Fibroblast of lung (primary cell): ENCODE results near the gene TMA7B. TPM values are rescaled to one million over a fixed set of nuclear protein-coding genes. Genes with fewer than 3 reads are reported as not detected.

Source experiments
- DNase-seq, 2 donors: peaks; one replicate each; pipeline versions ENCODE4 v3.0.0 to v3.0.0-alpha.2; 2010; ENCODE audit warnings: low read depth in 2 of 2
- H2AFZ ChIP-seq: 2 replicates; pipeline ENCODE4 v1.5.1; 2012; ENCODE audit warnings: low read length, control low read depth, inconsistent platforms
- H3K27ac ChIP-seq: 2 replicates; pipeline ENCODE4 v1.5.1; 2011; ENCODE audit warnings: low read length, control low read depth; ENCODE audit not compliant: insufficient read depth
- H3K27me3 ChIP-seq: 2 replicates; pipeline ENCODE4 v1.5.1; 2011; ENCODE audit warnings: mild to moderate bottlenecking, low read length; ENCODE audit not compliant: control insufficient read depth, insufficient read depth
- H3K36me3 ChIP-seq: 2 replicates; pipeline ENCODE4 v1.5.1; 2011; ENCODE audit warnings: low read length; ENCODE audit not compliant: control insufficient read depth, insufficient read depth
- H3K4me1 ChIP-seq: 2 replicates; pipeline ENCODE4 v1.5.1; 2011; ENCODE audit warnings: low read length; ENCODE audit not compliant: control insufficient read depth, insufficient read depth; ENCODE audit errors: extremely low read depth
- H3K4me2 ChIP-seq: 2 replicates; pipeline ENCODE4 v1.5.1; 2011; ENCODE audit warnings: low read length, control low read depth; ENCODE audit not compliant: insufficient read depth; ENCODE audit errors: extremely low read depth
- H3K4me3 ChIP-seq, 4 experiments: fragments of 200-600 bp in 1 of 4; sonication (generic) in 1 of 4; replicated peaks in 1 of 4; 2 replicates each; pipeline ENCODE4 v1.5.1; 2011 to 2016; ENCODE audit warnings: low read length in 4 of 4, low read depth in 3 of 4, mild to moderate bottlenecking in 3 of 4, control low read depth in 2 of 4, inconsistent platforms in 1 of 4, mixed read lengths in 1 of 4; ENCODE audit not compliant: insufficient read depth in 1 of 4; ENCODE audit errors: control extremely low read depth in 1 of 4
- H3K79me2 ChIP-seq: 2 replicates; pipeline ENCODE4 v1.5.1; 2012; ENCODE audit warnings: mild to moderate bottlenecking, low read length, inconsistent platforms; ENCODE audit not compliant: control insufficient read depth, insufficient read depth
- H3K9ac ChIP-seq: 2 replicates; pipeline ENCODE4 v1.5.1; 2011; ENCODE audit warnings: mild to moderate bottlenecking, low read length, control low read depth; ENCODE audit not compliant: insufficient read depth
- H3K9me3 ChIP-seq: 2 replicates; pipeline ENCODE4 v1.5.1; 2012; ENCODE audit warnings: low read depth, low read length; ENCODE audit not compliant: control insufficient read depth, insufficient read depth
- H4K20me1 ChIP-seq: 2 replicates; pipeline ENCODE4 v1.5.1; 2011; ENCODE audit warnings: low read length; ENCODE audit not compliant: control insufficient read depth, insufficient read depth; ENCODE audit errors: extremely low read depth
- EZH2 ChIP-seq: IDR thresholded peaks from 2 replicates; pipeline ENCODE4 v1.5.1; 2012; ENCODE audit warnings: low read length, control low read depth, mild to moderate bottlenecking; ENCODE audit errors: missing control alignments
- polyA plus RNA-seq, 2 donors: library from polyadenylated mRNA; depleted of rRNA in 1 of 2; stranded (reverse) in 1 of 2; unstranded in 1 of 2; fragments of >200 nt; gene quantifications; 2 replicates each; pipeline ENCODE4 v1.2.1, GENCODE V29; 2011 to 2012; ENCODE audit warnings: missing spikeins in 1 of 2
- total RNA-seq: library from RNA; depleted of rRNA; stranded (reverse); fragments of >200 nt; gene quantifications from 2 replicates; pipeline ENCODE4 v1.2.1, GENCODE V29; 2014
- TF ChIP-seq, protein P1 (sequence below), 2 donors: IDR thresholded peaks in 1 of 2; conservative IDR thresholded peaks in 1 of 2; 1 replicate in 1 of 2; 2 replicates in 1 of 2; pipeline ENCODE4 v1.5.1; 2011 to 2012; ENCODE audit warnings: low read length in 2 of 2, control low read depth in 1 of 2, inconsistent platforms in 1 of 2, low read depth in 1 of 2, mild to moderate bottlenecking in 1 of 2

The TMA7B gene
- total and polyA plus RNA-seq, 2 donors (not counting 1 experiment from before 2014, with no cell fraction given): not detected

- H3K4me2 ChIP-seq: no peak overlapping the region
- DNase-seq: no peak
- no peak overlapping the region for H3K27ac ChIP-seq
- H3K79me2 ChIP-seq: no peaks in the 10 kb centered on the region
- H3K9ac ChIP-seq: no peak overlapping the region
- H3K27me3 ChIP-seq: no peaks in the 10 kb centered on the region
- H3K36me3 ChIP-seq: no peaks in the 10 kb centered on the region
- H2AFZ ChIP-seq: no peak overlapping the region
- TF ChIP-seq, protein P1, sequence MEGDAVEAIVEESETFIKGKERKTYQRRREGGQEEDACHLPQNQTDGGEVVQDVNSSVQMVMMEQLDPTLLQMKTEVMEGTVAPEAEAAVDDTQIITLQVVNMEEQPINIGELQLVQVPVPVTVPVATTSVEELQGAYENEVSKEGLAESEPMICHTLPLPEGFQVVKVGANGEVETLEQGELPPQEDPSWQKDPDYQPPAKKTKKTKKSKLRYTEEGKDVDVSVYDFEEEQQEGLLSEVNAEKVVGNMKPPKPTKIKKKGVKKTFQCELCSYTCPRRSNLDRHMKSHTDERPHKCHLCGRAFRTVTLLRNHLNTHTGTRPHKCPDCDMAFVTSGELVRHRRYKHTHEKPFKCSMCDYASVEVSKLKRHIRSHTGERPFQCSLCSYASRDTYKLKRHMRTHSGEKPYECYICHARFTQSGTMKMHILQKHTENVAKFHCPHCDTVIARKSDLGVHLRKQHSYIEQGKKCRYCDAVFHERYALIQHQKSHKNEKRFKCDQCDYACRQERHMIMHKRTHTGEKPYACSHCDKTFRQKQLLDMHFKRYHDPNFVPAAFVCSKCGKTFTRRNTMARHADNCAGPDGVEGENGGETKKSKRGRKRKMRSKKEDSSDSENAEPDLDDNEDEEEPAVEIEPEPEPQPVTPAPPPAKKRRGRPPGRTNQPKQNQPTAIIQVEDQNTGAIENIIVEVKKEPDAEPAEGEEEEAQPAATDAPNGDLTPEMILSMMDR (conservative IDR thresholded peaks at IDR 0.05 in 1 of 2, IDR thresholded peaks at IDR 0.05 in 1 of 2; ENCODE audit: low read depth in 1 of 2, low read length in 2 of 2): no peak
- no peak for TF ChIP-seq EZH2
- H3K4me3 ChIP-seq: no peak overlapping the region
- no peaks in the 10 kb centered on the region for H3K9me3 ChIP-seq
- no peaks in the 10 kb centered on the region for H4K20me1 ChIP-seq
- no peaks in the 10 kb centered on the region for H3K4me1 ChIP-seq
Measured at GRCh38 chr22:39913886-39914285, 46.3 kb upstream of the TMA7B start.

GRCh38 chr22:39914584-39914983 is 45.6 kb upstream of the TMA7B start:
- Histone ChIP-seq H3K27me3 (no peaks in the 10 kb centered on the region), H3K27ac (no peak overlapping the region), H4K20me1 (no peaks in the 10 kb centered on the region), H3K4me2 (no peak overlapping the region), H3K36me3 (no peaks in the 10 kb centered on the region), H3K9me3 (no peaks in the 10 kb centered on the region), H2AFZ (no peak overlapping the region), H3K4me3 (no peak overlapping the region), H3K79me2 (no peaks in the 10 kb centered on the region), H3K9ac (no peak overlapping the region), H3K4me1 (no peaks in the 10 kb centered on the region)
- DNase-seq: no peak
- TF ChIP-seq, protein P1 (conservative IDR thresholded peaks at IDR 0.05 in 1 of 2, IDR thresholded peaks at IDR 0.05 in 1 of 2; ENCODE audit: low read depth in 1 of 2, low read length in 2 of 2): no peak
- TF ChIP-seq EZH2: no peak

DNA sequence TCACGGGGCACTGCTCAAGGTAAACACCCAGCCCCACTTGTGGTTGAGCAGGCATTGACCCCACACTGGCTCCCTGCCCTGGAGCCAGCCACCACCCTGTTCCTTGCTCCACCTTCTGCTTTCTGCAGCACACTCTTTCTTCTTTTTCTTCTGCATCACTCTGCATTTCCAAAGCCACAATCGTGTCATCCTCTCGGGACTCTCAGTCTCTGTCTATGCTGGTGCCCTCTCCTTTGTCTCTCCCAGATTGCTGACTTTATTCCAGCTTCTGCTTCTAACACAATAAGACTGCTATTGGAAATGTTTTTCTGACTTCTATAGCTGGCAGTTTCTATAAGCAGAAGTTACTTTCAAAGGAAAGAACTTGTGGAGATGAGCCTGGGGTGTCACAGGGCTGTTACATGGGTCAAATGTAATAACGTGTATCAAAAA is 44.9 kb upstream of the TMA7B start:
- H3K27me3 ChIP-seq: no peaks in the 10 kb centered on the region
- H3K4me1 ChIP-seq: no peaks in the 10 kb centered on the region
- no peaks in the 10 kb centered on the region for H3K36me3 ChIP-seq
- no peaks in the 10 kb centered on the region for H3K79me2 ChIP-seq
- H2AFZ ChIP-seq: no peak overlapping the region
- no peak for TF ChIP-seq EZH2
- TF ChIP-seq, protein P1 (conservative IDR thresholded peaks at IDR 0.05 in 1 of 2, IDR thresholded peaks at IDR 0.05 in 1 of 2; ENCODE audit: low read depth in 1 of 2, low read length in 2 of 2): no peak
- no peak for DNase-seq
- H3K9me3 ChIP-seq: no peaks in the 10 kb centered on the region
- no peak overlapping the region for H3K4me3 ChIP-seq
- H3K27ac ChIP-seq: no peak overlapping the region
- no peaks in the 10 kb centered on the region for H4K20me1 ChIP-seq
- H3K9ac ChIP-seq: no peak overlapping the region
- H3K4me2 ChIP-seq: no peak overlapping the region
